ENCODE data around the gene CRYBA4. TPM values are rescaled to one million over a fixed set of nuclear protein-coding genes. Genes with fewer than 3 reads are reported as not detected.
"Not testable (repeated sequence)": the region's sequence is repeated elsewhere in the genome, so short reads cannot be mapped to it uniquely, and the experiment has no call there.

CRYBA4 gene
- total RNA-seq, 2 experiments from 2014 or later, result not detected

DNA sequence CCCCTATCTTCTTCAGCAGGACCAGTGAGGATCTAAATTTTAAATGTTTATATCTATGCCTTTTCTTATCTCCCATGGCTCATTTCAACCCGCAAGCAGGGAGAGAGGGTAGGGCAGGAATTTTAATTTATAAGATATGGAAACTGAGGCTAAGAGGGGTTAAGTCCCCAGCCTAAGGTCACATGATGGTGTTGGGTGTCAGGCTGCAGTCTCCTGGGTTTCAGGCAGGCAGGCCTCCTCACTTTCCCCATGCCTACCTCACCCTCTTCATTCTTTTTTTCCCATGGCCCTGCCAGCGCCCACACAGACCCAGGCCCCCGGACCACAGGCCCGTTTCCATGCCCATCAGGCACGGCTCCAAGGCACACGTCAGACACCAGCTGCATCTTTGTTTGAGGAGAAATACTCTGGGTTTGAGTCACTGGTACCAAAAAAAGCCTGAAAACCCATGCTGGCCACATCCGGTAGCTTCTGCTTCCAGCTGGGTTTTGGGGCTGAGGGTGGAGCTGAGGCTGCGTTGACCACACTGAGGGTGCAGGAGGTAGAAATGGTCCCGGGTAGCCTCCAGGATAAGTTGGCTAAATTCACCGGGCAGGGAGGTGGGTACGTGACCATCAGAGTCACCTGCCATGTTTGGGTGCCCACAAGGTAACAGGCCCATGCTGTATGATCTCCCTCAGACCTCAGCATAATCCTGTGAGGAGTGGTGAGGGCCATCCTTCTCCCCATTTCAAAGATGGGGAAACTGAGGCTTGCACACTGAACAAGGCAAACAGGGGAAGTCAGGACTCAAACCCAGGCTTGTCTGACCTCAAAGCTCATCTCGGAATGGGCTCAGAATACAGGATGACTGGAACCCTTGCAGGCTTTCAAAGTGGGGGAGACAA is 11.4 kb upstream of the CRYBA4 start:
- H3K36me3 Mint-ChIP-seq, result no peaks in the 10 kb centered on the region
- H3K4me1 Mint-ChIP-seq, result peaks cover 12% of the 10 kb centered on the region
- H3K27ac Mint-ChIP-seq, result peak overlapping the region; percentile 73
- H3K4me3 Mint-ChIP-seq, result peak overlapping the region; percentile 11
- DNase-seq, result peak; percentile 63
- H3K9me3 Mint-ChIP-seq, result no peaks in the 10 kb centered on the region
- no peaks in the 10 kb centered on the region for H3K27me3 Mint-ChIP-seq

- Mint-ChIP-seq H3K4me1 (peaks cover 13% of the 10 kb centered on the region), H3K27ac (no peak overlapping the region), H3K4me3 (no peak overlapping the region), H3K36me3 (no peaks in the 10 kb centered on the region), H3K27me3 (no peaks in the 10 kb centered on the region), H3K9me3 (no peaks in the 10 kb centered on the region)
- DNase-seq, result no peak
These were observed 10.8 kb upstream of the CRYBA4 start for GRCh38 chr22:26610996-26611395.

GRCh38 chr22:26612652-26613051 is 9.1 kb upstream of the CRYBA4 start:
- H3K27me3 Mint-ChIP-seq, result no peaks in the 10 kb centered on the region
- no peak overlapping the region for H3K27ac Mint-ChIP-seq
- H3K36me3 Mint-ChIP-seq, result no peaks in the 10 kb centered on the region

GRCh38 chr22:26613753-26614152 is 8.0 kb upstream of the CRYBA4 start:
- H3K36me3 Mint-ChIP-seq, H3K27ac Mint-ChIP-seq, H3K4me3 Mint-ChIP-seq, H3K9me3 Mint-ChIP-seq, H3K27me3 Mint-ChIP-seq, DNase-seq: not testable (repeated sequence)
- H3K4me1 Mint-ChIP-seq, result peaks cover 15% of the 10 kb centered on the region

More at GRCh38 chr22:26612652-26613051, 9.1 kb upstream of the CRYBA4 start:
- Mint-ChIP-seq H3K9me3 (no peaks in the 10 kb centered on the region), H3K4me3 (no peak overlapping the region), H3K4me1 (peaks cover 14% of the 10 kb centered on the region)
- no peak for DNase-seq

- no peak for DNase-seq
- H3K4me1 Mint-ChIP-seq, result peaks cover 15% of the 10 kb centered on the region
- no peaks in the 10 kb centered on the region for H3K27me3 Mint-ChIP-seq
- H3K36me3 Mint-ChIP-seq, result no peaks in the 10 kb centered on the region
- no peaks in the 10 kb centered on the region for H3K9me3 Mint-ChIP-seq
- no peak overlapping the region for H3K27ac Mint-ChIP-seq
- H3K4me3 Mint-ChIP-seq, result no peak overlapping the region
These were observed 7.4 kb upstream of the CRYBA4 start for GRCh38 chr22:26614322-26614721.

- Mint-ChIP-seq H3K27me3 (no peaks in the 10 kb centered on the region), H3K36me3 (no peaks in the 10 kb centered on the region), H3K9me3 (no peaks in the 10 kb centered on the region), H3K4me3 (no peak overlapping the region), H3K4me1 (peaks cover 15% of the 10 kb centered on the region), H3K27ac (no peak overlapping the region)
- no peak for DNase-seq
These were observed 6.6 kb upstream of the CRYBA4 start for GRCh38 chr22:26615149-26615548.

DNA sequence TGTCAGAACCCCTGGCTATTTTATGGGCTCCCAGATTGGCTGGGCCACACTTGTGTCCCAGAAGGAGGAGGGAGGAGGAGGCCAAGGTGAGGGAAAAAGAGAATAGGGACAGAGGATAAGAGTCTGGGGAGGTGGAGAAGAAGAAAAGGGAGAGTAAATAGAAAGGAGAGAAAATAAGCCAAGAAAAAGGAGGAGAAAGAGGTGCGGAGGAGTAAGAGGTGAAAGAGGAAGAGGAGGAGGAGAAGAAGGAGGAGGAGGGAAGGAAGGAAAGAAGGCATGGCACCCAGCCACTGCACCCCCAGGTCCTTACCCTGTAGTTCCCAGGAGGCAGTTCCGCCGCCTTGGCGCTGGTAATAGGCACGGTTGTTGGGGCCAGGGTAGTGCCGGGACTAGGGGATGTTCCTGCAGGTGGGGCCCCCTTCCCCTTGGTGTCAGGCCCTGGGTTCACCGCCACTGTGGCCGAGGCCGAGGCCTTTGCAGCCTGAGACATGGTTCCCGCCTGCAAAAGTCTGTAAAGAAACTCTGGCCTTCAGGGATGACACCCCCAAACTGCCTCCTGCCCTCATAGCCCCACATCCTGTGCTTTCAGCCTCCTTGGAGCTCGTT is 5.8 kb upstream of the CRYBA4 start:
- no peaks in the 10 kb centered on the region for H3K9me3 Mint-ChIP-seq
- H3K36me3 Mint-ChIP-seq, result no peaks in the 10 kb centered on the region
- peaks cover 8% of the 10 kb centered on the region for H3K4me1 Mint-ChIP-seq
- no peaks in the 10 kb centered on the region for H3K27me3 Mint-ChIP-seq
- H3K27ac Mint-ChIP-seq, result no peak overlapping the region
- H3K4me3 Mint-ChIP-seq, result no peak overlapping the region
- DNase-seq, result no peak

GRCh38 chr22:26616650-26617049 is 5.1 kb upstream of the CRYBA4 start:
- Mint-ChIP-seq H3K9me3 (no peaks in the 10 kb centered on the region), H3K4me3 (no peak overlapping the region), H3K27ac (no peak overlapping the region), H3K36me3 (no peaks in the 10 kb centered on the region), H3K27me3 (no peaks in the 10 kb centered on the region), H3K4me1 (peaks cover 8% of the 10 kb centered on the region)
- no peak for DNase-seq

DNA sequence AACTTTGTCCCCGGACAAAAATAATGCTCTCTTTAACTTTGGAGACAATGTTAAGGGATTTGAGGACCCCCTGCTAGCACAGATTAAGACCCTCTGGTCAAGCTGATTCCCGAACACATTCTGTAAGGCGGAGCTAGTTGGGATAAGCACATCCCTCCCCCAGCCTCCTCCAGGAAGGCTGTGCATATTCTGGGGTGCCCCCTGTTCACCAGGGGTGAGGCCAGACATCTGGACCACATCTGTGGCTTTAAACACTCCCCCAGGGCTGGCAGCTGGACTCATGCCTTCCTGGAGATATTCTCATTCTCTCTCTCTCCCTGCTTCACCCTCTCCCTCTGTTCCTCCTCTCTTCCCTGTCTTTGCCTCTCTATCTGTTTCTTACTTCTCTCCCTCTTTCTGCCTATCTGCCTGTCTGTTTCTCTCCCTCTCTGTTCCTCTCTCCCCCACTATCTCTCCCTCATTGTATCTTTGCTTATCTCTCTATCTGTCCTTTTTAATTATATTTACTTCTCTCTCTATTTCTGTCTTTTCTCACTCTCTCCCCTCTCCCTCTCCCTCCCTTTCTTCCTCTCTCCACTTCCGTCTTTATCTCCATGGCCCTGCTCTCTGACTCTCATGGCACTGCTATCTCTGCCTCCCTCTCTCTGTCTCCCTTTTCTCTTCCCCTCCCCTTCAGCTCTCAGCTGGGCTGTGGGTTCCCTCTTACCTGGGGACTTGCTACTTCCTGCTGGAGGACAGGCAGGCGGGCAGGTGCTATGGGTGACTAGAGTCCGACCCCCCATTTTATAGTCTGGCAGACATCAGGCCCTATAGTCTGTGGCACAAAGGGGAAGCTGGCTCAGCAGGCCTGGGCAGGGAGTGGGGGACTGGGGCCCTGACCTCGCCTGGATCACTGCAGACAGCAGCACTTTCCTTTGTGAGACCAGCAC is 4.2 kb upstream of the CRYBA4 start, which contains the start of gene CRYBB1:
TSS of gene CRYBB1 (minus strand) at position 757 of the 929 bp plus-strand sequence. CDS start 1,708 bp downstream, outside the sequence.
- H3K27me3 Mint-ChIP-seq, result no peaks in the 10 kb centered on the region
- no peak within 1 kb of the TSS for H3K4me3 Mint-ChIP-seq
- H3K27ac Mint-ChIP-seq, result no peak within 1 kb of the TSS
- no peaks in the 10 kb centered on the region for H3K36me3 Mint-ChIP-seq
- DNase-seq, result no peak
- H3K9me3 Mint-ChIP-seq, result no peaks in the 10 kb centered on the region
- H3K4me1 Mint-ChIP-seq, result peaks cover 8% of the 10 kb centered on the region

GRCh38 chr22:26618455-26618854 is 3.3 kb upstream of the CRYBA4 start:
- Mint-ChIP-seq H3K4me3 (no peak overlapping the region), H3K9me3 (no peaks in the 10 kb centered on the region), H3K27me3 (no peaks in the 10 kb centered on the region), H3K4me1 (peaks cover 8% of the 10 kb centered on the region), H3K36me3 (no peaks in the 10 kb centered on the region), H3K27ac (no peak overlapping the region)
- DNase-seq, result no peak

- Mint-ChIP-seq H3K4me1 (peaks cover 5% of the 10 kb centered on the region), H3K27ac (no peak overlapping the region), H3K27me3 (no peaks in the 10 kb centered on the region)
These were observed 2.3 kb upstream of the CRYBA4 start for GRCh38 chr22:26619510-26619909.

GRCh38 chr22:26620197-26620596 is 1.6 kb upstream of the CRYBA4 start:
- Mint-ChIP-seq H3K36me3 (no peaks in the 10 kb centered on the region), H3K4me1 (peaks cover 4% of the 10 kb centered on the region), H3K4me3 (no peak overlapping the region), H3K27ac (no peak overlapping the region), H3K9me3 (no peaks in the 10 kb centered on the region), H3K27me3 (no peaks in the 10 kb centered on the region)
- DNase-seq, result no peak

More at GRCh38 chr22:26619510-26619909, 2.3 kb upstream of the CRYBA4 start:
- Mint-ChIP-seq H3K9me3 (no peaks in the 10 kb centered on the region), H3K4me3 (no peak overlapping the region), H3K36me3 (no peaks in the 10 kb centered on the region)
- DNase-seq, result no peak

DNA sequence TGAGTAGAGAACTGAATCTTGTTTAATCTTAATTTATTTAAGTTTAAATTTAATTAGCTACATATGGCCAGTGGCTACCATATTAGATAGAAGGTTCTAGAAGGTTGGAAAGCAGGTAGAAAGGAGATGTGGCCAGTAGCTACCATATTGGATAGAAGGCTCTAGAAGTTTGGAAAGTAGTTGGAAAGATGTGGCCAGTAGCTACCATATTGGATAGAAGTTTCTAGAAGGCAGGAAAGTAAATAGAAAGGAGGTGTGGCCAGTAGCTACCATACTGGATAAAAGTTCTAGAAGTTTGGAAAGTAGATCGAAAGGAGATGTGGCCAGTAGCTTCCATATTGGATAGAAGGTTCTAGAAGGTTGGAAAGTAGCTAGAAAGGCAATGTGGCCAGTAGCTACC is 2.2 kb downstream of the CRYBA4 start:
- no peak for DNase-seq
- H3K27me3 Mint-ChIP-seq, result no peaks in the 10 kb centered on the region
- peaks cover 10% of the 10 kb centered on the region for H3K4me1 Mint-ChIP-seq
- H3K36me3 Mint-ChIP-seq, result no peaks in the 10 kb centered on the region
- H3K4me3 Mint-ChIP-seq, result no peak overlapping the region
- no peak overlapping the region for H3K27ac Mint-ChIP-seq
- no peaks in the 10 kb centered on the region for H3K9me3 Mint-ChIP-seq

- H3K27me3 Mint-ChIP-seq, result no peaks in the 10 kb centered on the region
- H3K9me3 Mint-ChIP-seq, result no peaks in the 10 kb centered on the region
- H3K27ac Mint-ChIP-seq, result no peak overlapping the region
- DNase-seq, result no peak
- no peak overlapping the region for H3K4me3 Mint-ChIP-seq
- no peaks in the 10 kb centered on the region for H3K36me3 Mint-ChIP-seq
- peaks cover 10% of the 10 kb centered on the region for H3K4me1 Mint-ChIP-seq
These were observed 3.0 kb downstream of the CRYBA4 start for GRCh38 chr22:26624803-26625202.
